Measurements from ENCODE around the gene MRPL36.

Gene MRPL36

DNA sequence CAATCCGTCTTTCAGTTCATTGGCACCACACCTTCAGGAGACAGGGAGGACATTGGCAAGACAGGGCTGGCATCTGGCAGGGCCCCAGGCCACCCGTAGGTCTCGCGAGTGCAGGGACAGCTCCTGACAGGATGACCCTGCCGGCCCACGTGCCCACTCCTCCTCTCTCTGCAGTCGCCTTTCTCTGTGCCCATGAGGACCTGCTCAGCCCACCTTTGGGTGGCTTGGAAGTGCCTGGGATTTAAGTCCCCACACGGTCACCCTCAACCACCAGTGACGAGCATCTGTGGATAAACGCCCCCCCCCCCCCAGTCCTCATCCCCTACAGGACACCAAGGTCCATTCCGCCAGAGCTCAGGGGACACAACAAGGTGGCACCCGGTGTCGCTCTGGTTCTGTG, 4.1 kb downstream of the MRPL36 start:
- no peak for DNase-seq

DNA sequence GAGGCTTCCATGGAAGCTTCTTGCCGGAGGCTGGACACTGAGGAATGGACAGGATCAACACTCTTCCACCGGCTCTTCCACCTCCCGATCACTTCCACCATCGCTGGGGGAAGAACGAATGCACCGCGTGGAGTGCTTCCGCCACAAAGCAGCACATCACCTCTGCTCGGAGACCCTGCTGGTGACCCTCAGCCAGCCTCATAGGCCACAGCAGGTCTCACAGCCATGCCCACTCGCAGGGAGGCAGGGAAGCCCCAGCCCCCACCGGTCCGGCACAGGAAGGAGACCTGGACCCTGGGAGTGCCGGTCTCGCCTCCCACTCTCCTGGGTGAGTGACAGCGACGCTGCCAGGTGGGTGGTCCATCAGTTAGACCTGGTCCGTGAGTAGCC, 4.7 kb downstream of the MRPL36 start:
- DNase-seq = no peak

DNA sequence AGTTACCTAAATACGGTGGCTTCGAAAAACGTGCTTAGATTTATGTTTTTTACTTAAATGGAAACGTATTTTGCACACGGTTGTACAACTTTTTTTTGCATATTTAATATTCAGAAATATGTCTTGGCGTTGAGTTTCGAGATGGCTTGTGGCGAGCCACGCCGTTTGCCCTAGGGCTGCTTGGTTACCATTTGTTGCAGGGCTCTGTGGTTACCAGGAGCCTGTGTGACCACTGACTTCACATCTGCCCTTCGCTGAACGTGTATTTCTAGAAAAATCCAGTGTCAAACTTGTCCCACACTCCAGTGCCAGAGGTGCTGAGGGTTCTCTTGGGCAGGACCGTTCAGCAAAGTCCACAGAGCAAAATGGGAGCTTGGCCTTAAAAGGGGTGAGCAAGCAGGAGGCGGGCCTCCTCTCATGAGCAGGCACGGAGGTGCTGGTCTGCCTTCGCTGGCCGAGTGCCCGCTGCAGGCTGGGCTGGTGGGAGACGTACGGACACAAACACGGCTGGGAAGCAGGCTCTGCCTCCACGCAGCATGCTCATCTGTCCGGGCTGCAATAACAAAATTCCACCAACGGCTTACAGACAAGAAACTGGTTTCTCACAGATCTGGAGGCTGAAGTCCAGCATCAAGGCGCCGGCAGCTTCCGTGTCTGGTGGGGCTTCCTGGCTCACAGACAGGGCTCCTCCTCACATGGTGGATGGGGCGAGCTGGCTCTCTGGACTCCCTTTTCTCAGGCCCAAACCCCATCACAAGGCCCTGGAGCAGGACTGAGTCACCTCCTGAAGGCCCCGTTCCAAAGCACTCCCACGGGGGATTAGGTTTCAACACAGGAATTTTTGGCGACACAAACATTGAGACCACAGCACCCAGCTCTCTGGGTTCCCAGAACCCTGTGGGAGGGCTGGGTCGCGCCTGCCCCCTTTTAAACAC, 5.4 kb downstream of the MRPL36 start:
- DNase-seq = no peak

DNA sequence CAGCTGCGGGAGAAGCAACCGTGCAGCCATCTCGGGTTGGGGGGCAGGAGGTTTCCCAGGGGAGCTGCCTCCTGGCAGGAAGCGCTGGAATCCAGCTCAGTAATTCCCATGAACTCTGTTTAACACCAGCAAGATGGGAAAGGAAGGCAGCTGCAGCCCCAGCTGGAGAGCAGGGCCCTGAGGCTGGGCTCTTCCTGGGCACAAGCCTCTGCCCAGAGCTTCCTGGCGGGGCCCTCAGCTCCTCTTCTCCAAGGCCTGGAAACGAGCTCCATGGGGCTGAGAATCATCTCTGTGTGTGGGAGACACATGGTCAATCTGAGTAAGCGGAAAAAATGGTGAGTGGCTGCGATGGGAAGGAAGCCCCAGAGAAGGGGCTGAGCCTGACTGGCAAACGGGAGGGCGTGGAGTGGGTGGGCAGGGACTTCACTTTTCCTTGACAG, 6.3 kb downstream of the MRPL36 start:
- no peak for DNase-seq

DNA sequence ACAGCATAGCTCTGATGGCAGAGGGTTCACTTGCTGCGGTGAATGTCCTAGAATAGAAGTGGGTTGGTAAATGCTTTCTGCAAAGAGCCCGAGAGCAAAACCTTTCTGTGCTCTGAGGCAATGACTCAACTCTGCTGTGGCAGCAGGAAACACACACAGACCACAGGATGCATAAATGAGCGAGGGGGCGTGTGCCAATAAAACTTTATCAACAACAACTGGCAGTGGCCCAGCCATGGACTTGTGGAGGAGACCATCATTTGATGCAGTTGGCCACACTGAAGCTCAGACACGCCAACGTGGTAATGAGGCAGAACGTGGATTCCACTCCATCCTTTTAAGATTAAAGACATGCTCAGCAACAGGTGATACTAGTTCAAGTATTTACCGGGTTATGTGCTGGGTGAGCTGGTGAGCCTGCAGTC, 6.8 kb downstream of the MRPL36 start:
- DNase-seq = peak; percentile 75 to 86

DNA sequence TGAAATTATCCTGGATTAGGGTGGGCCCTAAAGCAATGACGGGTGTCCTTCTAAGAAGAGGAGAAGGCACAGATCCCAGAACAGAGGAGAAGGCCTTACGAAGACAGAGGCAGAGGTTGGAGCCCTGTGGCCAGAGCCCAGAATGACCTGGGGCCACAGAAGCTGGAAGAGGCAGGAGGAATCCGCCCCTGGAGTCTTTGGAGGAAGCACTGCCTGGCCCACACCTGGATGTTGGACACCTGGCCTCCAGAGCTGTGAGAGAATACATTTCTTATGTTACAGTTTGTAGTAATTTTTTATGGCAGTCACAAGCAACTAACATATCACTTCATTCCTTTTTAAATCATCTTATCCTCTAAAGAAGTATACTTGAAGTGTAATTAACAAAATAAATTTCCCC, 8.5 kb downstream of the MRPL36 start:
- DNase-seq = no peak

DNA sequence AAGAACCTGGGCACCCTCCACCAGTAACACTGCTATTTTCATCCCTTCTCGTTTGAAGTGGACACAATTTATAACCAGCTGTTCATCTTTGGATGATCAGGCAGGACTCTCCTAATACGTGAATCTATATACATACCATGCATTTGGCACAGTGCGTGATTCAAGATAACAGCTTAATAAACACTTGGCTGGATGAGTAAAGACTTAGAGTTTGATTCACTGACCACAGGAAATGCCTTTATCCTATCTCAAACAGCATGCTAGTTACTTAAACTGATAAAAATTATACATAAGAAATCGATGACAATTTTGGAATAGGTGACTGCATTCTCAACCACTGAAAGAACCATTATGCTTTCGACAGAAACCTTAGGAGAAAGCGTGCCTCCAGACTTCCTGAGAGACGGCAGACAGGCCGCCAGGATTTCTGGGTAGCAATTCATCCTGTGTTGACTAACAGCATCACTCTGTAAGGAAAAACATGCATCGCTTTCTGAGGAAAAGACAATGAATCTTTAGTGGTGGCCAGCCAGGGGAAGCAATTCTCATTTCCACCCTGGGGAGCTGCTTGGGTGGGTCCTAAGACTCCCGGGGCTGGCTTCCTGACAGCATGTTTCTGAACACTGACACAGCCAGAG, 9.7 kb downstream of the MRPL36 start:
- no peak for DNase-seq

DNA sequence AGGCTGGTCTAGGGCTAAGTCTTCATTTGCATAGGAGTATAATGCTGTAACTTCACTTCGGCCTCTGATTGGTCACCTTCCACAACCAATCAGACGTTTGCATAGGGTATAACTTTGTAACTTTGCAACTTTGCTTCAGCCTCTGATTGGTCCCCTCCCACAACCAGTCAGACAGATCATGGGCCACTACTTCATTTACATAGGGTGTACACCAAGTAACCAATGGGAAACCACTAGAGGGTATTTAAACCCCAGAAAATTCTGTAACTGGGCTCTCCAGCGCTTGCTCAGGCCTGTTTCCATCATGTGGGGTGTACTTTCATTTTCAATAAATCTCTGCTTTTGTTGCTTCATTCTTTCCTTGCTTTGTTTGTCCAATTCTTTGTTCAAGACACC, 10.2 kb downstream of the MRPL36 start:
- peak in 1 of 2 donors; percentile 15 for DNase-seq

DNA sequence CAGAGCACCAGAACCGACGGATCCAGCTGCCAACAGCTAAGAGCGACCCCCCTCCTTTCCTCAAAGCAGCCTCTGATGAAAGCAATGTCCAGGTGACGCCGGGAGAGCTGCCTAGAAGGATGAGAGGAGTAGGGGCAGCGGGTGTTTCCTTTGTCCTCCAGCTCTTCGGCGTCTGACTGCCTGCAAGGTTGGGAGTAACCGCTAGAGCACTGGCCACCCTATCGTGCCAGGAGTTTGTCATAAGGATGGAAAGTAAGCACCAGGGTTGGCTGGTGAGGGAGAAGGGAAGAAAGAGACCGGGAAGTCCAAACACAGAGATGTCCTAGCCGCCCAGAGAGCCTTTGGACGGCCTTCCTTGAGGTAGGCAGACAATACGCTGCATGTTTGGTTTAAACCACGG, 10.8 kb downstream of the MRPL36 start:
- DNase-seq = no peak

DNA sequence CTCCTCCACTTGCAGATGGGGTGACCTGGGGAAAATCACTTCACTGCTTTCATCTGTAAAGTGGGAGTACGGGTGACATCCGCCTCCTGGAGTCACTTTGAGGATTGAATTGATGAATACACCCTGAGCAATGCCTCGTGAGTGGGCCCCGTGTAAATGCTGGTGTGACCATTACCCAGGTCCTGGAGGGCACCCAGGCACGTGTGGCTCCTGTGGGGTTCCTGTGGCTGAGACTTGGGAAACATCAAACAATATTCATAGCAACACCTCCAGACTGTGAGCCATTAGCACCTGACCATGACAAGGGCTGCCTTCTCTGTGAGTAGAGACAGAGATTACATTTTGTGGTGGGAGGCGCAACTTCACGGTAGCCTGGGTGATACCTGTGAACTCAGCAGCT, 11.4 kb downstream of the MRPL36 start:
- DNase-seq = no peak

DNA sequence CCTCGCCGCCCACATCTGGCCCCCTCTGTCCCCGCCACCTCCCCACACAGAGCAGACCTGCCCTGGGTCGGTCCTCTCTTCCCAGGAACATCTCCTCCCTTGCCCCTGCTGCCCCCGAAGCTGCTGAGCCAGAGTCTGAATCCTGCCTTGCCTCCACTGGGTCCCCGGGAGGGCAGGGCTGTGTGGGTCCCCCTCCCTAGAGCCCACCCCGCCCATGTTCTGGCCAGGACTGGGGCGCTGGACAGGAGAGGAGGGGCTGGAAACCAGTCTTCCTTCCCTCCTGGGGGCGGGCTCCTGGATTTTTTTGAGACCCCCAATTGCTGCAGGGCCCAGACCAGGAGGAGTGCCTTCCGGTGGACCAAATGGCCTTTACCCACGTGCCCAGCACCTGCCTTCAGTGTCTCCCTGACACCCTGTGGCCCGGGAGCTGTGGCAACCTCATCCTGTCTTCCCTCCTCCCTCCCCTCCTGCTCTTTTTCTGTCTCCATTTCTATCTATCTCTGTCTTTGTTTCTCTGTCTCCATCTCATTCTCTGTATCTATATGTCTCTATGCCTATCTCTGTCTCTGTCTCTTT, 12.1 kb downstream of the MRPL36 start:
- no peak for DNase-seq

DNA sequence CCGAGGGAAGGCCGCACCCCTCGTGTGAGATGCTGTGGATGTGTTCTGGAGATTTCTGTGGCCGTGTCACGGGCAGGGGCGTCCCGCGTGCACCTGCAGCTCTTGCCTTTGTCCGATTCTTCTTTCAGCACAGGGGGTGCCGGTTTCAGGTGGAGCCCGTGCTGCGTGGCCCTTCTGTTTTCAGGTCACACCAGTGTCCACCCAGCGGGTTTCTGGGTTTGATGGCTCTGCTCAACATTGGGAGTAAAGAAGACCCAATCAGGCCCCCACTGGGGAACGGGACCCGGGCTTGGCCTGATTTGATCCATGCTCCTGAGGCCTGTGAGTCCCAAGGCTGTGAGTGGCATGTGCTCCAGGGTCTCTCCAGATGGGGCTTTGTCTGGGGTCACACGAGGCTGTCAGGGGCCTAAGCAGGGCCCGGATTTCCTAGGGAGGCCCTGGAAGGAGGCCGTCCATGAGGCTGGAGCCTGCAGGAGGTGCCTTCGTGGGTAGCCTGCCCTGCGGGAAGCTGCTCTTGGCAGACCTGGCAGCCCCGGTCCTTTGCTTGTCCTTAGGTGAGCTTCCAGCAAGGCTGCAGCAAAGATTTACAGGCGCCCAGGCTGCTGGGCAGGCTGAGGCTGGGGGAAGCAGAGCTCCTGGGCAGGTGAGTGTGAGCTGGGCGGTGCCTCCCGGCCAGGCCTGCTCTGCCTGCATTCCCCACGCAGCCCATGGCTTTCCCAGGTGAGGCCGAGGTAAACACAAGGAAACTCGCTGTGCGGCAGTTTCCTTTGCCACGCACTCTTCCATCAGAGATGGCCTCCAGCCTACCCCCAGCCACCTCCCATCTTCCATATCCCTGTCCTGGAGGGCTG, 12.8 kb downstream of the MRPL36 start:
- no peak for DNase-seq

DNA sequence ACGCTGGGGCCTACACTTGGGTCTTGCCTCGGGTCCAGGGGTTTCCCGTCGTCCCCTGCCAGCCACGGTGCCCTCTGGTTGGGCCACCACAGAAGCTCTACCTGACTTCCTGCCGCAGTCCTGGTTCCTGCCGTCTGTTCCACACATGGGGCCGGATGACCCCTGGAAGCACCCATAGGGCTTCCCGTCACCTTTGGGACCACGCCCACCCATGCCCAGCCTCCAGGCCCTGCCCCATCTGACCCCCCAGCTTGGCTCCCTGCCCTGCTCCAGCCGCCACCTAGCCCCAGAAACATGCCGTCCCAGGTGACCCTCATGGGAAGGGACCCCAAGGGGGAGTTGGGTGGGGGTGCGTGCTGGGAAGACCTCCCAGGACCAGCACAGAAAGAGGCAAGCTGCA, 13.7 kb downstream of the MRPL36 start:
- DNase-seq = no peak

DNA sequence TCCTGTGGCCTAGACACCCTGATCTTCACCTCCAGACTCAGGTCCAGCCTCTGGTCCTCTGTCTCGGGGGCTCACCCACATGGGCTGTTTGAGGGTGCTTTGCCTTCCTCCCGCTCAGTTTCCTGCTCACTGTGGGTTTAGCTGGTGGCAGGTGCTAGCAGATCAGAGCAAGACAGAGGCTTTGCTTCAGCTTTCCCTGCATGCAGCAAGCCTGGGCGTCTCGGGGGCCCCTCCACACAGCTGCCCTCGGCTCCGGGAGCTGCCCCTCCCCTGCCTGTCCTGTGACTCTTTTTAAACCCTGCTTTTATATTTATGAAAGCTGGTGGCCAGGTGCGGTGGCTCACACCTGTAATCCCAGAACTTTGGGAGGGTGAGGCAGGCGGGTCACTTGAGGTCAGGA, 14.6 kb downstream of the MRPL36 start:
- no peak for DNase-seq

DNA sequence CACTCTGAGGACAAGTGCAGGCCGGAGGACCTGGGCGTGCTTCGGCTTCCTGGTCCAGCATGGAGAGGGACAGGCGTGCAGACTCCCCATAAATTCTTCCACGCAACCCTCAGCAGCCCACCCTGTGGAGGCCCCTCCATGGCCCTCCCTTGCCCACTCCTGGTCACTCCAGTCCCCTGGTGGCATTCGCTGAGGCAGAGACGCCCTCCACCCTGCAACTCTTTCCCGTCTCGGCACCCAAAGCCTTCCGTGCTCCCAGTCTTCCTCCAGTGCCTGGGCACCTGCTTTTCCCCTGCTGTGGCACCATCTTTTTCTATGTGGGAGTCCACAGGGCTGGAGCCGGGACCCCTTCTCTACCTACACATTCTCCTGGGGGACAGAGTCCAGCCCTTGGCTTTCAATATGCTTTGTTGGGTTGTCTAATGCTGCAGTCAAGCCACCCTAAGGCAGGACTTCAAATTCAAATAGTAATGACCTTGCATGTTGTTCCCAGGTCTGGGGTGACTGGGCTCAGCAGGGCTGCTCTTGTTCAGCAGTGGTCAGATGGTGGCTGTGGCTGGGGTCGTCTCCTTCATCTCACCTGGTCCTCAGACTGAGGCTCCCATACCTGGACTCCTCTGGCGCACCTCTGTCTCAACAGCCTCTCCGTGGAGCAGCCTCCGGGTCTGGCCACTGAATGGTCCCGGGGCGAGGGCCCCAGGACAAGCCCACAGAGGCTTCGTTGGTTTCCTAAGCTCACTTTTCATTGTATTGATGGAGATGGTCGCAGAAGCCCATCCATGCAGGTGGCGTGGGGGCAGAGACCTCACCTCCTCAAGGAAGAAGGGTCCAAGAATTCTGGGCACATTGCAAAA, 15.2 kb downstream of the MRPL36 start:
- DNase-seq = no peak

DNA sequence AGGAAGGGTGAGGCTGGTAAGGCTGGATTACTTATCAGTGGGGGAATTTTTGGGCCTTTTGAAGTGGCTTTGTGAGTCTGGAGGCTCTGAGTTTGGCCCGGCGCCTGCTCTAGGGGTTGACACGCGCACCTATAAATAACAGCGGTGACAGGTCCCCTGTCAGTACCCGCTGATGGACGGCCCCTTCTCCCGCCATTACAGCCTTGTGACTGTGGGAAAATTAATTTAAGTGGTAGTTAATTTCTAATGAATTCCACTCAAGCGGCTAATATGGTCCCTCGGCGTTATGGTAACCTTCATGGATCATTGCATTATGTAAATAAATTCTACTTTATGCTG, 16.5 kb downstream of the MRPL36 start:
- no peak for DNase-seq

DNA sequence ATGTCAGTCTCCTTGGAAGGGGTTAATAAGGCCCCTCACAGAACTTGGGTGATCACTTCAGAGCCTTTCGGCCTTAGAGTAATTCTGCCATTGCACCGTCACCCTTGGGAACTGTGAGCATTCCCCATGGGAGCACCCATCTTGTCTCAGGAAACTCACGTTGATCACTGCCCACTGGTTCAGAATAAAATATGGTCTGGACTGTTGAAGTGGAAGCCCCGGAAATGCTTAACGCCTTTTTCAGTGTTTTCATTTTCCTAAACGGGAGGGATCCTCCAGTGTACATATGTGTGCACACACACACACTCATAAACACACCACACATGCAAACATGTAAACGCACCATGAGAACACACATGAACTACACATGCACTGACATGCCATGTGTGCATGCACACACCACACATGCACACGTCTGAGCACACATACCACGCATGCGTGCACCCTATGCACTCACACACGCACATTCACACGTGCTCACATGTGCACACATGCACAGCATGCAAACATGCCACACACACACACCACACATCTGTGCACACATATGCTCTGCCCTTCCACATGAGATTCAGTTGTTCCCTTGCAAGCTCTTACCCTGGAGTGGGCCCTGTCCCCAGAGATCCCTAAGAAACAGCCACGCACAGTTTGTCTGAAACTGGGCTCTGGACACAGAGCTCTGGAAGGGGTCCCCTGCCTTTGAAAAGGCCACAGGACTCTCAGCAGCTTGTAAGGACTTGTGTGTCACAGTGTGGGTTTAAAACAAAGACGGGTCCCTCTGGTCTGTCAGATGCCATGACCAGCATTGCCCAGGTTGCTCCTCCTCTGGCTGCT, 17.0 kb downstream of the MRPL36 start:
- no peak for DNase-seq

DNA sequence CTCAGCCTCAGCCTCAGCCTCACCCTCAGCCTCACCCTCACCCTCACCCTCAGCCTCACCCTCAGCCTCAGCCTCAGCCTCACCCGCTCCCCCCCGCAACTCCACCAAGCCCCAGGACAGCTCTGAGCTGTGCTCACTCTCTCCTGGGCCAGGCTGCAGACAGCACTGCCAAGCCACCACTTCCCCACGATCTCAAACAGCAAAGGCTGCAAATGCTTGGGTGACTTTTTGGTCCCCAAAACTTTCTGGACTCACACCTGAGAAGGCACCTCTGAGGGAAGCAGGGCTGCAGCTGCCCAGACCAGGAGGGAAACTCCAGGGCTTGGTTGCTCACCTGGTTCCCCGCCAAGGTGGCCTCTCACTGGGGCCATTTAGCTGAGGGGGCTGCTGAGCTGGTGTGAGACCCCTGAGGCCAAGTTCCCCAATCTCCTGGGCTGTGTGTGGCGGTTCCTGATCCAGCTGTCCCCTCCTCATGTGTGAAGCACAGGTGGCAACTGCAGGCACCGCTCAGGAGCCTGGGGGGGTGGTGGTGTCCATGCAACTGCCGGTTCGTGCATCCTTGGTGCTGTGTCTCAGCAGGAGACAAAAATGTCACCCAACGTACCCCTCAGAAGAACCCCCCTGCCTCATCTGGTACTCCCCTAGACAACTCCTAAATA, 17.8 kb downstream of the MRPL36 start:
- no peak for DNase-seq

DNA sequence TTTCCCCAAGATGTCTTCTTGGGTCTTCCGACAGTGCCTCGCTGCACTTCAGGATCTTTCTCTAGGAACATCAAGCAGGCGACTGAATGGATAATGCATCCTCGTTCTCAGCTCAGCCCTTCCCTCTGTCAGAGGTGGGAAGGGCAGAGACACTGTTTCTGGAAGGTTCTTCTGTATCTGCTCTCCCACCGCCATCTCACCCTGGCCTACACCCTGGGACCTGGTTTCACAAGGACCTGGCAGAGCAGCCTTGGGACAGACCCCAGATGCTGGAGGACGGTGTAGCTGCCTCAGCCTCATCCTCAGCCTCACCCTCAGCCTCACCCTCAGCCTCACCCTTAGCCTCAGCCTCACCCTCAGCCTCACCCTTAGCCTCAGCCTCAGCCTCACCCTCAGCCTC, 18.5 kb downstream of the MRPL36 start:
- DNase-seq = no peak

DNA sequence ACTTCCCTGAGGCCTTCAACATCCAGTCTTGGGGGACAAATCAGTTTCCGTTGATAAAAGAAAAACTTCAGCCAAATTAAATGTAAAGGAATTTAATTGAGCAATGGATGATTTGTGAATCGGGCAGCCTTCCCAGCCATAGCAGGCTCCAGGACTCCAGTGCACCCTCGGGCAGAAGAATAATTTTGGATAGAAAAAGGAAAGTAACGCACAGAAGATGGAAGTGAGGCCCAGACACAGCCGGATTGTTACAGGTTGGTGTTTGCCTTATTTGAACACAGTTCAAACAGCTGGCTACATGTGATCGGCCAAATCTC, 19.1 kb downstream of the MRPL36 start:
- no peak for DNase-seq
